ENCODE results near the gene SLC38A6.
"Not testable (repeated sequence)": the region's sequence is repeated elsewhere in the genome, so short reads cannot be mapped to it uniquely, and the experiment has no call there.

Gene SLC38A6

DNA sequence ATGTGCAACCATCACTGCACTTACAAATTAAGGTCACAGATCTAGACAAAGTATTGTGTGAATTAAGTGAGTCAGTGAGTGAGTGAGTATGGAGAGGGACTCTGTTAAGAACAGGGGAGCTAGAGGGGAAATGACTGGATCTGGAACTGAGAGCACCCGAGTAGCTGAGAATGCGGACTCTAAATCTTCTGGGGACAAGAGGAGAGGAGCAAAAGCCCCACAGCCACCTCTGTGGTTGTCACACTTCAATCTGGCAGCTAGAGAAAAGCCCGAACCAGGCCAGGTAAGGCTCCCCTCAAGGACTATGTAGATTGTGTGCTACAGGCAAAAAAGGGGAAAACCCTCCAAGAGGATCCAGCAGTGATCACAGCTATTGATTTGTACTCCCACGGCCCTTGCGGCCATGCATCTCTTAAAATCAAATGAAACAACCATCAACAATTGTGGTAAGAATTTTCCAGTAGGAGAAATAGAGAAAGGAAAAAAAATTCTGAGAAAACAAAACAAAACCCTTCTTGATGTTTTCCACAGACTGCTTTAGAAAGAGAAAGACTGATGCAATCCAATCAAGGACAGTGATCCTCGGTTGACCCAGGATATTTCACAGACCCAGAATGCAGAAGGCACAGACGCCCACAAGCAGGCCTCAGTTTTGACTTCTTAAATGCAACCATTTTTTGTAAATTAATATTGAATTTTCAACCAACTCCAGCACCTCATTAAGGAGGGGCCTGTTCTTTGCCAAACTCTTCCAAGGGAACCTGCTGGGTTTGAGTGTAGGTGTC lies 109.6 kb downstream of the SLC38A6 start:
- Histone ChIP-seq H3K27ac (ENCODE audit: low read depth, low read length) (no peak overlapping the region), H3K9ac (ENCODE audit: low read length) (no peak overlapping the region), H3K4me3 (ENCODE audit: low read depth in 1 of 2, low read length in 2 of 2) (no peak overlapping the region), H3K9me3 (ENCODE audit: low read length) (no peaks in the 10 kb centered on the region), H3K36me3 (ENCODE audit: insufficient read depth, low read length) (no peaks in the 10 kb centered on the region), H3K27me3 (ENCODE audit: control insufficient read depth in 1 of 2, insufficient read depth in 2 of 2, low read length in 2 of 2) (no peaks in the 10 kb centered on the region), H3K4me1 (ENCODE audit: insufficient read depth, low read length) (no peaks in the 10 kb centered on the region)

DNA sequence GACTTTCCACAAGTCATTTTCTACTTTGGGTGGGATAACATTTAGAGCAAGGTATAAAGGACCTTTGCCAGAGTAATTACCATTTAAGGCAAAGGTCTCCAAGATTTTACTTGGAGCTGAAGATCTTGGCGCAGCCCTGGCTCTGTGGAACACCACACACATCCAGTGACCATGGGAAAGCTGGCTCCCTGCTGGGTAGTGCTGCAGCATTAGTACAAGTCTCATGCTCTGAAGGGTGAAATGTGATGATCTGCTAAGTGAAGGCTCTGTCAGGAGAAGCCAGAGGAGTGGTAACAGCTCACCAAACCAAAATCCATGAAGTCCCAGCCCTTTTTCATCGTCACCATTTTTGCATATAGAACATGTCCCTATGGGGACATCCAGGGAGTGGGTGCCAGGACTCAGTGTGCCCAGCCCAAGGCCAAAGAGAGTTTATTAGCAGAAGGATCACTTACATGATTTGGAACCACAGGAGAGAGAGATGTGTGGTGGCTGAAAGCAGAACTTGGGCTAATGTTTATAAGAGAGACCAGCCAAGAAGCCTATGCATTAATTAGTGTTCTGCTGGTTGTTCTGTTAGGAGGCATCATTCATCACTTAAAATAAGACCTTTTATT lies 110.7 kb downstream of the SLC38A6 start:
- no peaks in the 10 kb centered on the region for H3K36me3 ChIP-seq (ENCODE audit: insufficient read depth, low read length)

DNA sequence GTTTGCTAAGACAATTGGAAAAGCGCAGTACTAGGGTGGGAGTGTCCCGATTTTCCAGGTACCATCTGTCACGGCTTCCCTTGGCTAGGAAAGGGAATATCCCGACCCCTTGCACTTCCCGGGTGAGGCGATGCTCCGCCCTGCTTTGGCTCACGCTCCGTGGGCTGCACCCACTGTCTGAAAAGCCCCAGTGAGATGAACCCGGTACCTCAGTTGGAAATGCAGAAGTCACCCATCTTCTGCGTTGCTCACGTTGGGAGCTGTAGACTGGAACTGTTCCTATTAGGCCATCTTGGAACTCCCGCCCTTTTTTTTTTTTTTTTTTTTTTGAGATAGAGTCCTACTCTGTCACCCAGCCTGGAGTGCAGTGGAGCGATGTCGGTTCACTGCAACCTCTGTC lies 117.1 kb downstream of the SLC38A6 start:
- peaks cover 16% of the 10 kb centered on the region for H3K4me1 ChIP-seq (ENCODE audit: insufficient read depth, low read length)
- not testable (repeated sequence) for H3K36me3 ChIP-seq (ENCODE audit: insufficient read depth, low read length); H3K27me3 ChIP-seq (ENCODE audit: control insufficient read depth in 1 of 2, insufficient read depth in 2 of 2, low read length in 2 of 2); H3K9me3 ChIP-seq (ENCODE audit: low read length); H3K4me3 ChIP-seq (ENCODE audit: low read depth in 1 of 2, low read length in 2 of 2); H3K27ac ChIP-seq (ENCODE audit: low read depth, low read length); H3K9ac ChIP-seq (ENCODE audit: low read length)

More for the DNA sequence above, 110.7 kb downstream of the SLC38A6 start:
- H3K4me3 ChIP-seq (ENCODE audit: low read depth in 1 of 2, low read length in 2 of 2), result no peak overlapping the region
- H3K4me1 ChIP-seq (ENCODE audit: insufficient read depth, low read length), result no peaks in the 10 kb centered on the region
- H3K9ac ChIP-seq (ENCODE audit: low read length), result no peak overlapping the region
- H3K9me3 ChIP-seq (ENCODE audit: low read length), result no peaks in the 10 kb centered on the region
- no peak overlapping the region for H3K27ac ChIP-seq (ENCODE audit: low read depth, low read length)
- H3K27me3 ChIP-seq (ENCODE audit: control insufficient read depth in 1 of 2, insufficient read depth in 2 of 2, low read length in 2 of 2), result no peaks in the 10 kb centered on the region

DNA sequence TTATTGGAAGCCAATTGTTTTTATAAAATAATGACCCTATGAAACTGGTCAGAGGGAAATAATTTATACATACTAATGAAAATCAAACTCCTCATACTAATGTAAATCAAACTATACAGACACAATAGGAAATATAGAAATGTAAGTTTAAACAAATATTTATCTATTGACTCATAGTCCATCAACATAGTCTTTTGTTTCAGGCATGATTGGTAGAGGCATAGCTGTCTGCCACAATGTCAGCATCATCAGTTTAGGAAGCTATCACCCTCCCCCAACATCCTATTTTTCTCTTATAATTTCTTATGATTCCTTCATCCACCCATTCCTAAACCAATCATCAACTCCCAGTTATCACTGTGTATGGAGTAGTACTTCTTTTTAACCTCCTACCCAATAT lies 117.7 kb downstream of the SLC38A6 start:
- no peak overlapping the region for H3K4me3 ChIP-seq (ENCODE audit: low read depth in 1 of 2, low read length in 2 of 2)
- no peaks in the 10 kb centered on the region for H3K36me3 ChIP-seq (ENCODE audit: insufficient read depth, low read length)
- no peak overlapping the region for H3K27ac ChIP-seq (ENCODE audit: low read depth, low read length)
- H3K27me3 ChIP-seq (ENCODE audit: control insufficient read depth in 1 of 2, insufficient read depth in 2 of 2, low read length in 2 of 2), result no peaks in the 10 kb centered on the region
- no peak overlapping the region for H3K9ac ChIP-seq (ENCODE audit: low read length)
- no peaks in the 10 kb centered on the region for H3K9me3 ChIP-seq (ENCODE audit: low read length)
- peaks cover 22% of the 10 kb centered on the region for H3K4me1 ChIP-seq (ENCODE audit: insufficient read depth, low read length)

DNA sequence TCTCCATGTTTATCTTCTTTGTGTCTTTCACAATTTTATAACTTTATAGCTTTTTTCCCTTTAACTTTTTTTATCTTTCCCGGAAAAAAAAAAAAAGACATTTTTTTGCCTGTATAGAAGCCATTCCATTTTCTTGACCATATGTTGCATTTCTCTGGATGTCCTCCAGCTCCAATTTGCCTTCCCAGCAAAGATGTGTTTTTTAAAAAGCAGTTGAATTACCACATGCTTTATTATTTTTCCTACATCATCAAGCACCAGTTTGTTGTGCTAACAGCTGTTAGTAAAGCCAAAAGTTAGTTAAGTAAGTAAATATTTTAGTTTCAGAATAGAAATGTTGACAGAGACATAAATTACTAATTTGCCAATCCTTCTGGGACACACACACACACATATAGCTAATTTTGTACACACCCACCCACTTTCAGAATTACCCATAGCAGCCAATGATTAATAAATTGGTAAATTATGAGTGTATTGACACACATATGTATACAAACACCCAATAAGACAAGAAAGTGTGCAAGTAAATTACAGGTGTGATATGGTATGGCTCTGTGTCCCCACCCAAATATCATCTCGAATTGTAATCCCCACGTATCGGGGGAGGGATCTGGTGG lies 118.3 kb downstream of the SLC38A6 start:
- Histone ChIP-seq H3K9ac (ENCODE audit: low read length) (no peak overlapping the region), H3K4me3 (ENCODE audit: low read depth in 1 of 2, low read length in 2 of 2) (no peak overlapping the region), H3K36me3 (ENCODE audit: insufficient read depth, low read length) (no peaks in the 10 kb centered on the region), H3K9me3 (ENCODE audit: low read length) (no peaks in the 10 kb centered on the region), H3K27me3 (ENCODE audit: control insufficient read depth in 1 of 2, insufficient read depth in 2 of 2, low read length in 2 of 2) (no peaks in the 10 kb centered on the region), H3K4me1 (ENCODE audit: insufficient read depth, low read length) (peaks cover 28% of the 10 kb centered on the region), H3K27ac (ENCODE audit: low read depth, low read length) (no peak overlapping the region)

DNA sequence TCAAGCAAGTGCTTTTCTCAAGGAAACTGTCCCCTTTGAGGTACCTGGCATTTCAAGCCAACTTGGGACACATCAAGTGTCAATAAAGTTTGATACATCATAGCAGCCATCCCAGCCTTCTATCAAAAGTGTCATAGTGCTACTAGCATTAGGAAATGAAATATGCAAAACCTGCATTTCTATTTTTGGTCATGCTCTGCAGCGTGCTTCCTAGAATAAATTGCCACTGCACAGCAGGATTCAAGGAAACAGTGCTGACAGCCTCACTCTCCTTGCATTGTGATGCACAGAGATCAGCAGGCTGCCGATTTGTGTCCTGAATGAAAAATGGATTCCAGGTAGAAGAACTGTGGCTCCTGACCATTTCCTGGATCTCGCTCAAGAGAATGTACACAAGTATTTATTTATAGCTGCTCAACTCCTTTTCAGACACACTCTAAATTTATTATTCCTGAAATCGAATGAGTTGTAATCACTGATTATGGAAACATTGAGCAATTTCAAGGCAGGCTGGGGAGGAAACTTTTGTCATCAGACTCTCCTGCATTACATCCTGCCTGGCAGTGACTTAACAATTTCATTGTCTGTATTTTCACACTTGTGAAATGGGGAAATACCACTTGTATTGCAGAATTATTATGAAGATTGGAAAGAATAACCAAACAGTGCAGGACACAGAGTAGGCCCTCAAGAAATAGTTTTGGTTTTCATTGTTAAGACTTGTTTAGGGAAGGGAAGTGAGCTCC lies 120.9 kb downstream of the SLC38A6 start:
- H3K27ac ChIP-seq (ENCODE audit: low read depth, low read length), result no peak overlapping the region
- H3K4me3 ChIP-seq (ENCODE audit: low read depth in 1 of 2, low read length in 2 of 2), result no peak overlapping the region
- H3K4me1 ChIP-seq (ENCODE audit: insufficient read depth, low read length), result peaks cover 30% of the 10 kb centered on the region
- H3K36me3 ChIP-seq (ENCODE audit: insufficient read depth, low read length), result no peaks in the 10 kb centered on the region
- no peaks in the 10 kb centered on the region for H3K9me3 ChIP-seq (ENCODE audit: low read length)
- no peaks in the 10 kb centered on the region for H3K27me3 ChIP-seq (ENCODE audit: control insufficient read depth in 1 of 2, insufficient read depth in 2 of 2, low read length in 2 of 2)
- no peak overlapping the region for H3K9ac ChIP-seq (ENCODE audit: low read length)
